Measurements from ENCODE around the gene RAB42.

GRCh38 chr1:28551381-28551780, 40.7 kb upstream of the RAB42 start:
- no peak for TF ChIP-seq POLR2A (IDR thresholded peaks at IDR 0.05; ENCODE audit: low read depth, low read length)
- no peak for TF ChIP-seq TAF1 (IDR thresholded peaks at IDR 0.05; ENCODE audit: borderline replicate concordance, low read depth, low read length)

Measured in GM12892 (cell line).